Epithelial cell of esophagus (primary cell): Measurements from ENCODE around the gene KCNT1.

ENCODE experiments used
- DNase-seq: peaks from one replicate; pipeline ENCODE4 v3.0.0; 2010; ENCODE audit warnings: low read depth
- H3K4me3 ChIP-seq: 2 replicates; pipeline ENCODE4 v1.5.1; 2011; ENCODE audit warnings: mild to moderate bottlenecking, low read length, control low read depth
- TF ChIP-seq, protein P1 (sequence below): IDR thresholded peaks from 2 replicates; pipeline ENCODE4 v1.5.1; 2011; ENCODE audit warnings: low read depth, mild to moderate bottlenecking, low read length, control low read depth, inconsistent platforms; ENCODE audit not compliant: insufficient read depth; ENCODE audit errors: missing control alignments

The KCNT1 gene

DNA sequence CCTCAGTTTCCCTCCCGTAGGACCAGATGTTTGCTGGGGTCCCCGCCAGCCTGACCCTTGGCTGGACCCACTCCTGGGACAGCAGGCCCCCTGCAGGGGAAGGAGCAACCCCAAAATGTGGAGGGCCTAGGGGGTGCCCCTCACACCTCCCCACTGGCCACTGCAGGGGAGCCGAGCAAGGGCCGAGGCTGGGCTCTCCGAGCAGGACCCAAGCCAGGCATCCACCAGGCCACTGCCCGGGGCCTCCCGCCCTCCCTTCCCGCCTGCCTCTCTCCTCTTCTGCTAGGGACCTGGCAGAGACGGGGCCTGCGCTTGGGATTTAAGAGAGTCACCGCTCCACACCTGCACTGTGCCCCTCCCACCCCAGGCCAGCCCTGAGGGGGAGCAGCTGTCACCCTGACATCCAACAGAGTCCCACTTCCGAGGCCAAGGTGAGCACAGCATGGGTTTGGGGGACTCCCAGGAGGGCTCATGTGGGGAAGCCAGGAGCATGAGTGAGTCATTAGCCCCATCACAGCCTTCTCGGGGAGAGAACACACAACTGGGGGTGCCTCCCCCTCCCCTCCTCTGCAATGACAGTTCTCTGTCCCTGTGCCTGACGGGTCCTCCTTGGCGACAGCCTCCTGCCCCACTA lies 18.5 kb upstream of the KCNT1 start:
- no peak for DNase-seq
- no peak overlapping the region for H3K4me3 ChIP-seq
- TF ChIP-seq, protein P1, sequence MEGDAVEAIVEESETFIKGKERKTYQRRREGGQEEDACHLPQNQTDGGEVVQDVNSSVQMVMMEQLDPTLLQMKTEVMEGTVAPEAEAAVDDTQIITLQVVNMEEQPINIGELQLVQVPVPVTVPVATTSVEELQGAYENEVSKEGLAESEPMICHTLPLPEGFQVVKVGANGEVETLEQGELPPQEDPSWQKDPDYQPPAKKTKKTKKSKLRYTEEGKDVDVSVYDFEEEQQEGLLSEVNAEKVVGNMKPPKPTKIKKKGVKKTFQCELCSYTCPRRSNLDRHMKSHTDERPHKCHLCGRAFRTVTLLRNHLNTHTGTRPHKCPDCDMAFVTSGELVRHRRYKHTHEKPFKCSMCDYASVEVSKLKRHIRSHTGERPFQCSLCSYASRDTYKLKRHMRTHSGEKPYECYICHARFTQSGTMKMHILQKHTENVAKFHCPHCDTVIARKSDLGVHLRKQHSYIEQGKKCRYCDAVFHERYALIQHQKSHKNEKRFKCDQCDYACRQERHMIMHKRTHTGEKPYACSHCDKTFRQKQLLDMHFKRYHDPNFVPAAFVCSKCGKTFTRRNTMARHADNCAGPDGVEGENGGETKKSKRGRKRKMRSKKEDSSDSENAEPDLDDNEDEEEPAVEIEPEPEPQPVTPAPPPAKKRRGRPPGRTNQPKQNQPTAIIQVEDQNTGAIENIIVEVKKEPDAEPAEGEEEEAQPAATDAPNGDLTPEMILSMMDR, result no peak

DNA sequence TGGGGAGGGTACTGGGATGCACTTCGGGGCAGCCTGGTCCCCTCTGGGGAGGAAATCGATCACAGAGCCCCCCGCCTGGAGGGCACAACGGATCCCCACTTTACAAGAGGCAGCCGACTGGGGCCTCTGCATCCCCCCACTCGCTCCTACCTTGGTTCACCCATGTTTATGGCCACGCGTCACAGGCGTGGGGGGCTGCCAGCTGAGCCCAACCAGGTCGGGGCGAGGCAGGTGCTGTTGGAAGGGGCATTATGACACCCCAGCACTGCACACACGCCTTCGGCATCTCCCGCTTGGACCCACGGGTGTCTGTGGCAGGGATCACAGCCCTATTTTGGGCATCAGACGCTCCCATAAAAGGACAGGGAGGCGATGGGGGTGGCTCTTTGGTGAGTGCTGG lies 17.3 kb upstream of the KCNT1 start:
- no peak overlapping the region for H3K4me3 ChIP-seq
- TF ChIP-seq, protein P1, result no peak
- DNase-seq, result no peak

DNA sequence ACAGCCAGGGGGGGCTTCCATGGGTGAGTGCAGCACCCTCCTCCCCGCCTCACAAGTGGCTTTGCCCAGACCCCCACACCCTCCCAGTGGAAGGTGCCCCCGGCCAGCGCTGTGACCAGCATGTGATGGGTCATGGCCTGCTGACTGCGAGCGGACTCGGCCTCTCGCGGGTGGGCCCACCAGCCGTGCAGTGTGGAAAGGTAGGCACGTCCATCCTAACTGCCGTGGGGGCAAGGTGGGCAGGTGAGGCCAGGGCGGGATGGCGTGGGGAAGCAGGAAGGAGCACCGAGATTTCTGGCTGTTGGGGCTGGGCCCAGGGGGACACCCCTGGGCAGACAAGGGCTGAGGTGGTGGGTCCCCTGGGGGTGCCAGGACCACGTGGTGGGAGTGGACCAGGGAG lies 14.8 kb upstream of the KCNT1 start:
- TF ChIP-seq, protein P1, result no peak
- DNase-seq, result no peak
- H3K4me3 ChIP-seq, result no peak overlapping the region

DNA sequence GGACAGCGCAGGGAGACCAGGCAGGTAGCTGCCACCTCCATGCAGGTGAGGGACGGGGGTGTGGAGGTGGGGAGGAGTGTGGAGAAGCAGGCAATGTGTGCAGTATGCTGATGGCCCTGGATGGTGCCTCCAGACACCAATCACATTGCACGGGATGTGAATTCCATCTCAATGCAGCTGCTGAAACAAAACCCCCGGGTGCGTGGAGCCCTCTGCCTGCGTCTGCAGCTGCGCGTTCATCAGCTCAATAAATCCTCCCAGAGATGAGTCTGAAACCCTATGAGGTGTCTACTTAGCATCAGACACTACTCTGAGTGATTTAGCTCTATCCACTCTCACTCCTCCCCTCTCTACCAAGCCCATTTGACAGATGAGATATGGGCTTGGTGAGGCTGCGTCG lies 13.0 kb upstream of the KCNT1 start:
- no peak for DNase-seq
- no peak overlapping the region for H3K4me3 ChIP-seq
- TF ChIP-seq, protein P1, result no peak

DNA sequence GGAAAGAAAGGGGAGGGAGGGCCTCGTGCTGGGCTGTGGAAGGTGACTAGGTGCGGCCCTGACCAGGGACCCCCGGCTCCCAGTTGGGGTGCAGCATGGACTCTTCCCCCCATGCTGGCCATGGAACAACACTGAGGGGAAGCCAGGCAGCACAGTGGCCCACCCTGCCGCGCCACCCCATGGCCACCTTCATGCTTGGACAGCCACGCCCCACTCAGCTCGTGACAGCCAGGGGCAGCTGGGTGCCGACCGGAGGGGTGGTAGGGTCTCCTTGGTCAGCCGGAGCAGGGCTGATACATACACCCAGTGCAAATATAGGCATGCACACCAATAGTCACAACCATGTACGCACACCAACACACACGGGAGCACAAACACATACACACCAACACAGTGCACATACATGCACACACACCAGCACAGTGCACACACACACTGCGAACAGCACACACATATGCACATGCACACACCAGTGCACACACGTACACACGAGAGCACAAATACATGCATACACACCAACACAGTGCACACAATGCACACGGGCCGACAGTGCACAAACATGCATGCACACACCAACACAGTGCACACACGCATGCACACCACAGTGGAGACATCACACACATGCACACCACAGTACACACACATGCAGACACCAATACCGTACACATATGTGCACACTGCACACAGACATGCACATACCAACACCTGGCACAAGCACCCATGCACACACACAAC lies 11.0 kb upstream of the KCNT1 start:
- TF ChIP-seq, protein P1, result no peak
- H3K4me3 ChIP-seq, result no peak overlapping the region
- DNase-seq, result no peak

DNA sequence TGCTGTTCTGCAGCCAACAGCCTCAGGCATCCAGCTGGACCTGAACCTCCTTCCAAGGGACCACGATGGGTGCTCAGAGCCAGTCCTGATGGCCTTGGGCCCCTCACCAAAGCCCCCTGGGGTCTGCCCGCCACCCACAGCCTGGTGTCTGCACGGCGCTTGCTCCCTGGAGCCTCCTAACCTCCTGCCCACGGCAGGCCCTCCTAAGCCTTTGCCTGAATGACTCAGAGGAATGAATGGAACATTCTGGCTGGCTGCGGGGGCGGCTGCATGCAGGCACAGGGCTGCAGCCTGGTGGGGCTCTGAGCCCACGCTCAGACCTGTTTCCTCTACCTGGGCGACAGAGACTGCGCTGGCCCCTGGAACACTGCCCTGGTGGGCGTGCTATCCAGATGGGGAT lies 9.6 kb upstream of the KCNT1 start:
- H3K4me3 ChIP-seq, result no peak overlapping the region
- TF ChIP-seq, protein P1, result no peak
- DNase-seq, result peak; percentile 8

DNA sequence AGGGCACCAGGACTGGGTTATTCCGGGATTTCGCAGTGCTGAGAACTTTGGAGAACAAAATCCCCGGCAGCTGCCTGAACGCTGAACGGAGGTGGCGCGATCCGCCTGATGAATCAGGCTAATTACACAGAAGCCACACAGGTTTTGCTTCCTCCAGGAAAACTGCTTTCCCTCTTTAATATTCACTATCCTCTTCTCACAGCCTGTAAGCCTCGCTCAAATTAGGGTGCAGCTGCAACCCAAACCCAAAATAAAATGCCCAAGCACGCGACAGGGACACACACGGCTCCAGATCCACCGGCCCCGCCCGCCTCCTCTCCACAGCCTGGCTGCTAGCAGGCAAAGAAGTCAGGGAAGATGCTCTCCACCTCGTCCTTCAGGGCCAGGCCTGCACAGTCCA lies 8.7 kb upstream of the KCNT1 start:
- DNase-seq, result peak; percentile 5
- no peak overlapping the region for H3K4me3 ChIP-seq
- TF ChIP-seq, protein P1, result no peak
